ENCODE results near the gene GNLY.

DNA sequence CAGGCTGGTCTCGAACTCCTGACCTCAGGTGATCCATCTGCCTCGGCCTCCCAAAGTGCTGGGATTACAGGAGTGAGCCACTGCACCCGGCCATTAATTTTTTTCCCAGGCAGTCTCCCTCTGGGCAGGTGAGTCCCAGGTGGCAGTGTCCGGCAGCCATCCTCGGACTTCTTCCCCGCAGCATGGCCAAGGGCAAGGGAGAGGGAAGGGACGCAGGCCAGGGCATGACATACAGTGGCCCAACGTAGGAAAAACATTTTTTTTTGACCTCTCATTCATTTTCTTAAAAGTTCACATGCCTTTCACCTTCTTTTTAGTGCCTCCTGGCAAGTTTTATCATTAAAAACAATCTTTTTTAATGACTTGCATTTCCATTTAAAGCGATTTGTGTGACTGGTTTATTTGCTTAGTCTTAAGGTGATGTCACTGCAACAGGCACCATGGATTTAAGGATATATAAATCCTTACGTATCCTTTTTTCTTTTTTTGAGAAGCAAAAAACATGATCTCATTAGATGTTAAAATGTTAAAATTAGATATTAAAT lies 36.6 kb downstream of the GNLY start:
- TF ChIP-seq, protein P1, sequence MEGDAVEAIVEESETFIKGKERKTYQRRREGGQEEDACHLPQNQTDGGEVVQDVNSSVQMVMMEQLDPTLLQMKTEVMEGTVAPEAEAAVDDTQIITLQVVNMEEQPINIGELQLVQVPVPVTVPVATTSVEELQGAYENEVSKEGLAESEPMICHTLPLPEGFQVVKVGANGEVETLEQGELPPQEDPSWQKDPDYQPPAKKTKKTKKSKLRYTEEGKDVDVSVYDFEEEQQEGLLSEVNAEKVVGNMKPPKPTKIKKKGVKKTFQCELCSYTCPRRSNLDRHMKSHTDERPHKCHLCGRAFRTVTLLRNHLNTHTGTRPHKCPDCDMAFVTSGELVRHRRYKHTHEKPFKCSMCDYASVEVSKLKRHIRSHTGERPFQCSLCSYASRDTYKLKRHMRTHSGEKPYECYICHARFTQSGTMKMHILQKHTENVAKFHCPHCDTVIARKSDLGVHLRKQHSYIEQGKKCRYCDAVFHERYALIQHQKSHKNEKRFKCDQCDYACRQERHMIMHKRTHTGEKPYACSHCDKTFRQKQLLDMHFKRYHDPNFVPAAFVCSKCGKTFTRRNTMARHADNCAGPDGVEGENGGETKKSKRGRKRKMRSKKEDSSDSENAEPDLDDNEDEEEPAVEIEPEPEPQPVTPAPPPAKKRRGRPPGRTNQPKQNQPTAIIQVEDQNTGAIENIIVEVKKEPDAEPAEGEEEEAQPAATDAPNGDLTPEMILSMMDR (conservative IDR thresholded peaks at IDR 0.05; ENCODE audit: low read depth, low read length) = no peak
- TF ChIP-seq RFX5 (IDR thresholded peaks at IDR 0.05; ENCODE audit: low read depth, low read length) (no peak), POLR2A (IDR thresholded peaks at IDR 0.05; ENCODE audit: low read depth, low read length) (no peak), CEBPB (IDR thresholded peaks at IDR 0.05; ENCODE audit: low read depth, low read length) (no peak), RAD21 (IDR thresholded peaks at IDR 0.05; ENCODE audit: low read length) (no peak), BHLHE40 (IDR thresholded peaks at IDR 0.05; ENCODE audit: low read depth, low read length) (no peak), MAFK (IDR thresholded peaks at IDR 0.05; ENCODE audit: low read depth, low read length) (no peak), RCOR1 (IDR thresholded peaks at IDR 0.05; ENCODE audit: insufficient replicate concordance, low read length) (no peak), NFE2L2 (IDR thresholded peaks at IDR 0.05; ENCODE audit: low read depth, low read length) (no peak), MXI1 (IDR thresholded peaks at IDR 0.05; ENCODE audit: borderline replicate concordance, low read depth, low read length) (no peak), MAZ (IDR thresholded peaks at IDR 0.05; ENCODE audit: borderline replicate concordance, low read depth, low read length) (no peak), SMC3 (IDR thresholded peaks at IDR 0.05; ENCODE audit: low read depth, low read length) (no peak)
- TF ChIP-seq, protein P2, sequence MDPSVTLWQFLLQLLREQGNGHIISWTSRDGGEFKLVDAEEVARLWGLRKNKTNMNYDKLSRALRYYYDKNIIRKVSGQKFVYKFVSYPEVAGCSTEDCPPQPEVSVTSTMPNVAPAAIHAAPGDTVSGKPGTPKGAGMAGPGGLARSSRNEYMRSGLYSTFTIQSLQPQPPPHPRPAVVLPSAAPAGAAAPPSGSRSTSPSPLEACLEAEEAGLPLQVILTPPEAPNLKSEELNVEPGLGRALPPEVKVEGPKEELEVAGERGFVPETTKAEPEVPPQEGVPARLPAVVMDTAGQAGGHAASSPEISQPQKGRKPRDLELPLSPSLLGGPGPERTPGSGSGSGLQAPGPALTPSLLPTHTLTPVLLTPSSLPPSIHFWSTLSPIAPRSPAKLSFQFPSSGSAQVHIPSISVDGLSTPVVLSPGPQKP (IDR thresholded peaks at IDR 0.05; ENCODE audit: borderline replicate concordance, low read depth, low read length) = no peak

Measured in IMR-90 (cell line).